BLaER1 treated with 17β-estradiol and CSF1 and Interleukin-3, amounts not matched to agents 10 nM and 100 nM (cell line): ENCODE results near the gene WDR13.

Source experiments
- H3K27ac ChIP-seq, 11 experiments: shearing (Covaris generic); formaldehyde crosslinking; 2 replicates each; pipeline ENCODE4 v1.8.1; 2022
- H3K27me3 ChIP-seq, 11 experiments: shearing (Covaris generic); formaldehyde crosslinking; 2 replicates each; pipeline ENCODE4 v1.8.1; 2022
- H3K36me3 ChIP-seq, 11 experiments: shearing (Covaris generic); formaldehyde crosslinking; 2 replicates each; pipeline ENCODE4 v1.8.1; 2022
- H3K4me1 ChIP-seq, 10 experiments: shearing (Covaris generic); formaldehyde crosslinking; 2 replicates each; pipeline ENCODE4 v1.8.1; 2022
- H3K4me2 ChIP-seq, 11 experiments: shearing (Covaris generic); formaldehyde crosslinking; 2 replicates each; pipeline ENCODE4 v1.8.1; 2022
- H3K4me3 ChIP-seq, 10 experiments: shearing (Covaris generic); formaldehyde crosslinking; 2 replicates each; pipeline ENCODE4 v1.8.1; 2022
- H3K9ac ChIP-seq, 11 experiments: shearing (Covaris generic); formaldehyde crosslinking; 2 replicates each; pipeline ENCODE4 v1.8.1; 2022
- H3K9me3 ChIP-seq, 11 experiments: shearing (Covaris generic); formaldehyde crosslinking; replicated peaks in 1 of 11; 2 replicates each; pipeline ENCODE4 v1.8.1; 2022
- H4K20me1 ChIP-seq, 11 experiments: shearing (Covaris generic); formaldehyde crosslinking; 2 replicates each; pipeline ENCODE4 v1.8.1; 2022
- Cebpa-rat ChIP-seq, 11 experiments: shearing (Covaris generic); IDR thresholded peaks; 2 replicates each; pipeline ENCODE4 v1.8.1; 2022

WDR13 gene

GRCh38 chrX:48601741-48602394 is 4.6 kb downstream of the WDR13 start:
- H3K27ac ChIP-seq: no peak overlapping the region
- H3K4me1 ChIP-seq: peaks cover 3 to 11% (median 10%) of the 10 kb centered on the region in 10 experiments; a peak in 18 of 20 replicates
- peaks cover 0 to 4% (median 0%) of the 10 kb centered on the region in 11 experiments; a peak in 1 of 22 replicates for H3K9me3 ChIP-seq
- no peak overlapping the region for H3K4me3 ChIP-seq
- H3K4me2 ChIP-seq: no peak overlapping the region
- peaks cover 0 to 46% (median 0%) of the 10 kb centered on the region in 11 experiments; a peak in 4 of 22 replicates for H4K20me1 ChIP-seq
- H3K36me3 ChIP-seq: peaks cover 10 to 69% (median 49%) of the 10 kb centered on the region in 11 experiments; a peak in 20 of 22 replicates
- no peak for TF ChIP-seq Cebpa-rat (IDR thresholded peaks at IDR 0.05)
- no peak overlapping the region for H3K9ac ChIP-seq
- H3K27me3 ChIP-seq: peaks cover 0 to 47% (median 10%) of the 10 kb centered on the region in 11 experiments; a peak in 13 of 22 replicates

- Histone ChIP-seq H3K9ac (no peak overlapping the region), H3K4me1 (no peaks in the 10 kb centered on the region), H4K20me1 (peaks cover 0 to 33% (median 0%) of the 10 kb centered on the region in 11 experiments; a peak in 4 of 22 replicates), H3K27ac (no peak overlapping the region), H3K4me2 (no peak overlapping the region), H3K4me3 (no peak overlapping the region), H3K36me3 (peaks cover 10 to 57% (median 36%) of the 10 kb centered on the region in 11 experiments; a peak in 19 of 22 replicates), H3K9me3 (no peaks in the 10 kb centered on the region), H3K27me3 (peaks cover 0 to 42% (median 10%) of the 10 kb centered on the region in 11 experiments; a peak in 11 of 22 replicates)
- TF ChIP-seq Cebpa-rat (IDR thresholded peaks at IDR 0.05): no peak
Measured at GRCh38 chrX:48604701-48605100, 7.4 kb downstream of the WDR13 start.

GRCh38 chrX:48606091-48606490 is 8.8 kb downstream of the WDR13 start:
- Histone ChIP-seq H3K4me2 (no peak overlapping the region), H3K36me3 (peaks cover 3 to 46% (median 28%) of the 10 kb centered on the region in 11 experiments; a peak in 19 of 22 replicates), H3K9ac (no peak overlapping the region), H4K20me1 (peaks cover 0 to 22% (median 0%) of the 10 kb centered on the region in 11 experiments; a peak in 4 of 22 replicates), H3K27me3 (peaks cover 0 to 37% (median 9%) of the 10 kb centered on the region in 11 experiments; a peak in 8 of 22 replicates), H3K27ac (no peak overlapping the region), H3K4me3 (no peak overlapping the region), H3K4me1 (no peaks in the 10 kb centered on the region), H3K9me3 (no peaks in the 10 kb centered on the region)
- TF ChIP-seq Cebpa-rat (IDR thresholded peaks at IDR 0.05): no peak

GRCh38 chrX:48611703-48612102 is 14.4 kb downstream of the WDR13 start:
- H3K9ac ChIP-seq: no peak overlapping the region
- H3K9me3 ChIP-seq: no peaks in the 10 kb centered on the region
- no peak for TF ChIP-seq Cebpa-rat (IDR thresholded peaks at IDR 0.05)
- H3K27me3 ChIP-seq: peaks cover 0 to 46% (median 22%) of the 10 kb centered on the region in 11 experiments; a peak in 17 of 22 replicates
- H3K27ac ChIP-seq: no peak overlapping the region
- peaks cover 0 to 6% (median 1%) of the 10 kb centered on the region in 10 experiments; a peak in 8 of 20 replicates for H3K4me1 ChIP-seq
- H3K4me3 ChIP-seq: no peak overlapping the region
- no peak overlapping the region for H3K4me2 ChIP-seq
- H3K36me3 ChIP-seq: no peaks in the 10 kb centered on the region
- peaks cover 0 to 5% (median 0%) of the 10 kb centered on the region in 11 experiments; a peak in 2 of 22 replicates for H4K20me1 ChIP-seq

GRCh38 chrX:48613502-48614160 is 16.3 kb downstream of the WDR13 start:
- H3K36me3 ChIP-seq: no peaks in the 10 kb centered on the region
- peaks cover 6 to 65% (median 41%) of the 10 kb centered on the region in 11 experiments; a peak in 20 of 22 replicates for H3K27me3 ChIP-seq
- H4K20me1 ChIP-seq: no peaks in the 10 kb centered on the region

GRCh38 chrX:48616576-48616975 is 19.3 kb downstream of the WDR13 start:
- Histone ChIP-seq H3K9me3 (no peaks in the 10 kb centered on the region), H4K20me1 (no peaks in the 10 kb centered on the region), H3K27ac (no peak overlapping the region), H3K36me3 (no peaks in the 10 kb centered on the region), H3K4me2 (peak overlapping the region in 4 of 11 experiments; percentile 6 to 36 (median 16); a peak in 8 of 22 replicates), H3K9ac (no peak overlapping the region), H3K27me3 (peaks cover 6 to 69% (median 49%) of the 10 kb centered on the region in 11 experiments; a peak in 20 of 22 replicates), H3K4me3 (no peak overlapping the region), H3K4me1 (peaks cover 0 to 17% (median 6%) of the 10 kb centered on the region in 10 experiments; a peak in 11 of 20 replicates)
- no peak for TF ChIP-seq Cebpa-rat (IDR thresholded peaks at IDR 0.05)

More at GRCh38 chrX:48613502-48614160, 16.3 kb downstream of the WDR13 start:
- Histone ChIP-seq H3K4me2 (no peak overlapping the region), H3K4me3 (no peak overlapping the region), H3K9ac (no peak overlapping the region), H3K27ac (no peak overlapping the region), H3K4me1 (peaks cover 0 to 17% (median 6%) of the 10 kb centered on the region in 10 experiments; a peak in 11 of 20 replicates), H3K9me3 (no peaks in the 10 kb centered on the region)
- TF ChIP-seq Cebpa-rat (IDR thresholded peaks at IDR 0.05): no peak

GRCh38 chrX:48617542-48618340 is 20.4 kb downstream of the WDR13 start:
- Histone ChIP-seq H3K9ac (no peak overlapping the region), H3K4me2 (no peak overlapping the region; a peak in 1 of 22 replicates), H3K27me3 (peaks cover 6 to 60% (median 49%) of the 10 kb centered on the region in 11 experiments; a peak in 20 of 22 replicates), H3K9me3 (no peaks in the 10 kb centered on the region), H4K20me1 (no peaks in the 10 kb centered on the region), H3K4me1 (peaks cover 0 to 17% (median 6%) of the 10 kb centered on the region in 10 experiments; a peak in 11 of 20 replicates), H3K36me3 (no peaks in the 10 kb centered on the region), H3K27ac (no peak overlapping the region), H3K4me3 (no peak overlapping the region)
- TF ChIP-seq Cebpa-rat (IDR thresholded peaks at IDR 0.05): no peak

- Histone ChIP-seq H3K27ac (no peak overlapping the region), H3K27me3 (peaks cover 0 to 25% (median 13%) of the 10 kb centered on the region in 11 experiments; a peak in 14 of 22 replicates), H3K4me2 (no peak overlapping the region)
Measured at GRCh38 chrX:48626401-48627298, 29.4 kb downstream of the WDR13 start.

More at GRCh38 chrX:48626401-48627298, 29.4 kb downstream of the WDR13 start:
- H3K36me3 ChIP-seq: no peaks in the 10 kb centered on the region
- no peaks in the 10 kb centered on the region for H4K20me1 ChIP-seq
- H3K9ac ChIP-seq: no peak overlapping the region
- H3K4me1 ChIP-seq: peaks cover 0 to 10% (median 2%) of the 10 kb centered on the region in 10 experiments; a peak in 6 of 20 replicates
- H3K4me3 ChIP-seq: no peak overlapping the region
- no peaks in the 10 kb centered on the region for H3K9me3 ChIP-seq
- no peak for TF ChIP-seq Cebpa-rat (IDR thresholded peaks at IDR 0.05)
